Thyroid gland (tissue), 4 donors: ENCODE results near the gene AGBL3.

Source experiments
- CTCF ChIP-seq, 6 experiments: fragments of 200-600 bp in 3 of 6; fragments of 450-650 bp in 3 of 6; sonication (generic) in 3 of 6; IDR thresholded peaks; one replicate each; pipeline ENCODE4 v1.5.1; 2016 to 2019; ENCODE audit warnings: antibody characterized with exemption in 6 of 6, mild to moderate bottlenecking in 2 of 6, inconsistent platforms in 1 of 6, moderate library complexity in 1 of 6
- POLR2A ChIP-seq, 2 donors: fragments of 450-650 bp; IDR thresholded peaks; one replicate each; pipeline ENCODE4 v1.6.1; 2017; ENCODE audit warnings: antibody characterized with exemption in 2 of 2, mild to moderate bottlenecking in 2 of 2, moderate library complexity in 1 of 2

- no peak for TF ChIP-seq CTCF (IDR thresholded peaks at IDR 0.05)
- no peak for TF ChIP-seq POLR2A (IDR thresholded peaks at IDR 0.05)
These were observed 176.2 kb downstream of the AGBL3 start for GRCh38 chr7:135162382-135163001.
